ENCODE data around the gene KCTD21. TPM values are rescaled to one million over a fixed set of nuclear protein-coding genes. Genes with fewer than 3 reads are reported as not detected.
A peak's percentile ranks its signal among the peaks of the same experiment; 100 is the strongest.

KCTD21 gene
- total RNA-seq, 3 donors from 2014 or later, result 7.5 to 11.1 (median 8.1) TPM

DNA sequence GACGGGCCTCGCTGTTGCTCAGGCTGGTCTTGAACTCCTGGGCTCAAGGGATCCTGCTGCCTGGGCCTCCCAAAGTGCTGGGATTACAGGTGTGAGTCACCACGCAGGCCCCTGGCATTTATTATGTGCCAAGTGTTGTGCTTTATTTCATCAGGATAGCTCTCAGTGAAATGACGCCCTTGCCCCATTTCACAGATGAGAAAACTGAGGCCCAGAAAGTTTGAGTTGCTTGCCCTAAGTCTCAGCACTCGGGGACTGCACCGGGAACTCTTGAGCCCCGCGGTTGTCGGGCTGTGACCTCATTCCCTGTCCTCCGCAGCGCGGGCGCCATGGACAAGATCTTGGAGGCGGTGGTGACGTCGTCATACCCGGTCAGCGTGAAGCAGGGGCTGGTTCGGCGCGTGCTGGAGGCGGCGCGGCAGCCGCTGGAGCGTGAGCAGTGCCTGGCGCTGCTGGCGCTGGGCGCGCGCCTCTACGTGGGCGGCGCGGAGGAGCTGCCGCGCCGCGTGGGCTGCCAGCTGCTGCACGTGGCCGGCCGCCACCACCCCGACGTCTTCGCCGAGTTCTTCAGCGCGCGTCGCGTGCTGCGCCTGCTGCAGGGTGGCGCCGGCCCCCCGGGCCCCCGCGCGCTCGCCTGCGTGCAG lies 7.6 kb upstream of the KCTD21 start:
- no peak for ATAC-seq
- H3K9me3 ChIP-seq, result no peaks in the 10 kb centered on the region
- H3K4me1 ChIP-seq (ENCODE audit: low read depth), result no peaks in the 10 kb centered on the region
- no peaks in the 10 kb centered on the region for H3K36me3 ChIP-seq (ENCODE audit: low read depth)
- no peak overlapping the region for H3K4me3 ChIP-seq
- DNase-seq, result no peak
- TF ChIP-seq, protein P1, sequence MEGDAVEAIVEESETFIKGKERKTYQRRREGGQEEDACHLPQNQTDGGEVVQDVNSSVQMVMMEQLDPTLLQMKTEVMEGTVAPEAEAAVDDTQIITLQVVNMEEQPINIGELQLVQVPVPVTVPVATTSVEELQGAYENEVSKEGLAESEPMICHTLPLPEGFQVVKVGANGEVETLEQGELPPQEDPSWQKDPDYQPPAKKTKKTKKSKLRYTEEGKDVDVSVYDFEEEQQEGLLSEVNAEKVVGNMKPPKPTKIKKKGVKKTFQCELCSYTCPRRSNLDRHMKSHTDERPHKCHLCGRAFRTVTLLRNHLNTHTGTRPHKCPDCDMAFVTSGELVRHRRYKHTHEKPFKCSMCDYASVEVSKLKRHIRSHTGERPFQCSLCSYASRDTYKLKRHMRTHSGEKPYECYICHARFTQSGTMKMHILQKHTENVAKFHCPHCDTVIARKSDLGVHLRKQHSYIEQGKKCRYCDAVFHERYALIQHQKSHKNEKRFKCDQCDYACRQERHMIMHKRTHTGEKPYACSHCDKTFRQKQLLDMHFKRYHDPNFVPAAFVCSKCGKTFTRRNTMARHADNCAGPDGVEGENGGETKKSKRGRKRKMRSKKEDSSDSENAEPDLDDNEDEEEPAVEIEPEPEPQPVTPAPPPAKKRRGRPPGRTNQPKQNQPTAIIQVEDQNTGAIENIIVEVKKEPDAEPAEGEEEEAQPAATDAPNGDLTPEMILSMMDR (IDR thresholded peaks at IDR 0.05), result no peak
- intact Hi-C loops (cut with DNase I, micrococcal nuclease), result no loop called here

DNA sequence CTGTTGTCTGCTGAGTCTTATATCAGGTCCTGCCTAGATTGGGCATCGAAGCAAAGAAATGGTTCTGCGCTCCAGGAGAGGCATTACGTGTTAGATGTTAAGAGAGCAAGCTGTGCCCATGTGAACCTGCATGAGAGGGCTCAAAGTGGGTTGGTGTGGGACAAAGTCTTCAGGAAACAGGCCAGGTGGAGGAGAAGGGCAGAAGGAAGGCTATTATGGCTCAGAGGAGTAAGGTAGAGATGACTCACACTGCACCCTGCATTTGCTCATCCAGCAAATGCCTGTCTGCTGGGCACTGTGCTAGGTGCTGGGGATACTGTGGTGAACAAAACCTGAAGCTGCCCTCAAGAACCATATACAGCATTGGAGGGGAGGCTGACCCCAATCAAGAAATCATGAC lies 6.1 kb upstream of the KCTD21 start:
- DNase-seq (no peak), ATAC-seq (peak; percentile 71)
- H3K9me3 ChIP-seq, result no peaks in the 10 kb centered on the region
- TF ChIP-seq, protein P1 (IDR thresholded peaks at IDR 0.05), result no peak
- peaks cover 2% of the 10 kb centered on the region for H3K4me1 ChIP-seq (ENCODE audit: low read depth)
- intact Hi-C loops (cut with DNase I, micrococcal nuclease), result no loop called here
- no peak overlapping the region for H3K4me3 ChIP-seq
- H3K36me3 ChIP-seq (ENCODE audit: low read depth), result no peaks in the 10 kb centered on the region

DNA sequence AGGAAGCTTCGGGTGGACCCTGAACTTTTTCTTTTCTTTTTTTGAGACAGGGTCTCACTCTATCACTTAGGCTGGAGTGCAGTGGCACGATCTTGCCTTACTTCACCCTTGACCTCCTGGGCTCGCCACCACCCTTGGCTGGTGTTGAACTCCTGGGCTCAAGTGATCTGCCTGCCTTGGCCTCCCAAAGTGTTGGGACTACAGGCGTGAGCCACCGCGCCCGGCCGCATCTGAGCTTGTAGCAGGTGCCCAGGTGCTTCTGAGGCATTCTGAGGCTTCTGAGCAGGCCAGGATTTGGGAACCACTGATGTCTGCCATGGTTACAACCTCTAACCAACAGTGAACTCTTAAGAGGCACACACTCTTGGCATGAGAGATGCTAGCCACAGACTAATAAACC lies 5.4 kb upstream of the KCTD21 start:
- Histone ChIP-seq H3K36me3 (ENCODE audit: low read depth) (no peaks in the 10 kb centered on the region), H3K4me3 (no peak overlapping the region), H3K4me1 (ENCODE audit: low read depth) (peaks cover 7% of the 10 kb centered on the region), H3K9me3 (no peaks in the 10 kb centered on the region)
- DNase-seq, result no peak
- no peak for ATAC-seq
- TF ChIP-seq, protein P1 (IDR thresholded peaks at IDR 0.05), result no peak
- intact Hi-C loops (cut with DNase I, micrococcal nuclease), result no loop called here

DNA sequence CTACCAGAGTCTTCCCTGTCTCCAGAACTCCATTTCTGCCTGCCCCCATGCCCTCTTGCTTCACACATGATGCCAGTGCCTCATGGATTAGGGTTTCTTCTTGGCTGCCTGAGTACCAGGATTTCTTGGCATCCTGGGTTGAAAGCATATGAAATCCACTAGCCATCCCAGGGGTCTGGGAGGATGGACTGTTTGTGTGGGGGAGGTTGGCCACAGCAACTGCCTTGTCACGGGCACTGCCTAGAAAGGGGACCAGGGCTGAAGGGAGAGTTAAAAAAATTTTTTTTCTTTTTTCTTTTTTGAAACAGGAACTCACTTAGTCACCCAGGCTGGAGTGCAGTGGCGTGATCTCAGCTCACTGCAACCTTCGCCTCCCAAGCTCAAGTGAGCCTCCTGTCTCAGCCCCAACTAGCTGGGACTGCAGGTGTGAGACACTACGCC lies 4.5 kb upstream of the KCTD21 start:
- intact Hi-C loops (cut with DNase I, micrococcal nuclease), result no loop called here
- ATAC-seq (no peak), DNase-seq (no peak)
- H3K9me3 ChIP-seq, result no peaks in the 10 kb centered on the region
- H3K4me3 ChIP-seq, result no peak overlapping the region
- H3K4me1 ChIP-seq (ENCODE audit: low read depth), result peaks cover 7% of the 10 kb centered on the region
- H3K36me3 ChIP-seq (ENCODE audit: low read depth), result no peaks in the 10 kb centered on the region
- TF ChIP-seq, protein P1 (IDR thresholded peaks at IDR 0.05), result no peak

DNA sequence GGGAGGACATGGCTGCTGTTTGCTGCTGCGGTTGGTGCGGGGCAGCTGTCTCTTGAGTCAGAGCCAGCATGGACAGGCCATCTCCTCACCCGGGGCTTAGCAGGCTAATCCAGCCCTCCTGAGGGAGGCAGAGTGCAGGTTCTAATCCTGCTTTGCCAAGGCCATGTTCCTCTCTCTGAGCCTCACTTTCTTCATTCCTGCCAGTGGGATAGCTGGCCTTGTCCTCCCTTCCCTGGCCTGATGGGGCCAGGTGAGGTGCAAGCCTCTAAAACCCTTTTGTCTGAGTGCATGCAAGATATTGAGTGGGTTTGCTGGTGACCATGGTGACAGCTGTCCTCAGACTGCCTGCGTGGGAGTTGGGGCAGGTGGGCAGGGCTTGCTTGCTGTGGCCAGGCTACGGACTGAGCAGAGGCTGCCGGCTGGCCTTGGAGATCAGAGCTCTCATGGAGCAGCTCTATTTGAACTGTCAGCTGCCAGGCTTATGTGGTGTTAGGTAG lies 3.8 kb upstream of the KCTD21 start:
- ATAC-seq, result no peak
- intact Hi-C loops (cut with DNase I, micrococcal nuclease), result no loop called here
- TF ChIP-seq, protein P1 (IDR thresholded peaks at IDR 0.05), result no peak

More for the DNA sequence above, 3.8 kb upstream of the KCTD21 start:
- H3K4me1 ChIP-seq (ENCODE audit: low read depth), result peaks cover 9% of the 10 kb centered on the region
- DNase-seq, result peak in 1 of 3 donors; percentile 36
- no peaks in the 10 kb centered on the region for H3K36me3 ChIP-seq (ENCODE audit: low read depth)
- H3K9me3 ChIP-seq, result no peaks in the 10 kb centered on the region
- H3K4me3 ChIP-seq, result no peak overlapping the region

All from mucosa of descending colon (tissue), 3 donors.